Neural cell (in vitro differentiated cells): ENCODE measurements around the gene CDC25B.

ENCODE experiments used
- EP300 ChIP-seq: fragments of 450-650 bp; conservative IDR thresholded peaks from 2 replicates; pipeline ENCODE4 v1.6.1; 2014; ENCODE audit warnings: antibody characterized with exemption, mild to moderate bottlenecking, moderate library complexity; ENCODE audit not compliant: poor library complexity, severe bottlenecking
- EZH2 ChIP-seq: fragments of 200-600, 300-800 bp; shearing (Covaris generic), sonication (generic); IDR thresholded peaks from 2 replicates; pipeline ENCODE4 v1.6.1; 2014; ENCODE audit warnings: antibody characterized with exemption, low read length, borderline replicate concordance, mild to moderate bottlenecking; ENCODE audit not compliant: insufficient read depth, poor library complexity, severe bottlenecking
- POLR2AphosphoS5 ChIP-seq: IDR thresholded peaks from 2 replicates; pipeline ENCODE4 v1.6.1; 2012
- SMC3 ChIP-seq: fragments of 450-650 bp; conservative IDR thresholded peaks from 2 replicates; pipeline ENCODE4 v1.6.1; 2014; ENCODE audit warnings: antibody characterized with exemption, mild to moderate bottlenecking, moderate library complexity; ENCODE audit not compliant: poor library complexity
- TAF1 ChIP-seq: IDR thresholded peaks from 2 replicates; pipeline ENCODE4 v1.6.1; 2012; ENCODE audit warnings: low read depth
- TF ChIP-seq, protein P1 (sequence below): fragments of 450-650 bp; IDR thresholded peaks from 2 replicates; pipeline ENCODE4 v1.5.1; 2014; ENCODE audit warnings: antibody characterized with exemption, mild to moderate bottlenecking, moderate library complexity; ENCODE audit not compliant: poor library complexity, severe bottlenecking
- TF ChIP-seq, protein P2 (sequence below): IDR thresholded peaks from 2 replicates; pipeline ENCODE4 v1.6.1; 2012; ENCODE audit warnings: borderline replicate concordance

DNA sequence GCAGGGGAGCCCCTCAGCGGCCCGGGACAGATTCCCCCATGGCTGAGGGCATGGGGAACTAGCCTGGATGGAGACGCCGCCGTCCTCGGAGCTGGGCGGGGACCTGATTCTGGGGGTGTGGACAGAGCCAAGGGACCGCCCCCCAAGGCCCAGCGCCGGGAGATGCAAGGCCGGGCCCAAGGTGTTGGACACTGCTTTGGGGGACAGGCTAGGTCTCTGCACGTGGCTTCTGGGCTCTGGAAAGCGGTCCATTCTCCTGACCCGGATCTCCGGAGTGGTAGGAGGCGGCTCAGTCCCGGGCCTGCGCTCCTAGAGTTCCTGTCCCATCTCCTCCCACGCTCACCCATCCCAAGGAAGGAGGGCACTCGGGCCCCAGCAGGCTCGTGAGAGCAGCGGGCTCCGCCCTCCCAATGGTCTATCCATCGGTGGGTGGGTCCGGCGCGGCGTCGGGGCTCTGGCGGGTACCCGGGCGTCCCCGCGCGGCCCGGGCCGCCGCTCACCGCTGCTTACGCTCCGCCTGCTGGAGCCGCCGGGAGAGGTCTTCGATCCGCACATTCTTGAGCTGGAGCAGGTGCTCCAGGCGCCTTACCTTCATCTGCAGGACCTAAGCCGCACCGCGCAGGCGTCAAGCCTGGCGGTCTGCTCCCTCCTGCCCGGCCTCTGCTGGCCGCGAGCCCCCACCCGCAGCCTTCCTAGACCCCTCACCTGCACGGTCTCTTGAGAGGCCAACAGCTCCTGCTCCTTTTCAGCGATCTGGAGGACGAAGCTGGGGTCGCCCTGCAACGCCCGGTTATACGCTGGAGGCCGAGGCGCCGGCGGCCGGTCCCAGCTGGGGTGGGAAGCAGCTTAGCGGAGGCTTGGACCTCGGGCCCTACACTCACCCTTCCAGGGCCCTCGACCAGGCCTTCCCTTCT, 18.1 kb upstream of the CDC25B start:
- TF ChIP-seq, protein P1, sequence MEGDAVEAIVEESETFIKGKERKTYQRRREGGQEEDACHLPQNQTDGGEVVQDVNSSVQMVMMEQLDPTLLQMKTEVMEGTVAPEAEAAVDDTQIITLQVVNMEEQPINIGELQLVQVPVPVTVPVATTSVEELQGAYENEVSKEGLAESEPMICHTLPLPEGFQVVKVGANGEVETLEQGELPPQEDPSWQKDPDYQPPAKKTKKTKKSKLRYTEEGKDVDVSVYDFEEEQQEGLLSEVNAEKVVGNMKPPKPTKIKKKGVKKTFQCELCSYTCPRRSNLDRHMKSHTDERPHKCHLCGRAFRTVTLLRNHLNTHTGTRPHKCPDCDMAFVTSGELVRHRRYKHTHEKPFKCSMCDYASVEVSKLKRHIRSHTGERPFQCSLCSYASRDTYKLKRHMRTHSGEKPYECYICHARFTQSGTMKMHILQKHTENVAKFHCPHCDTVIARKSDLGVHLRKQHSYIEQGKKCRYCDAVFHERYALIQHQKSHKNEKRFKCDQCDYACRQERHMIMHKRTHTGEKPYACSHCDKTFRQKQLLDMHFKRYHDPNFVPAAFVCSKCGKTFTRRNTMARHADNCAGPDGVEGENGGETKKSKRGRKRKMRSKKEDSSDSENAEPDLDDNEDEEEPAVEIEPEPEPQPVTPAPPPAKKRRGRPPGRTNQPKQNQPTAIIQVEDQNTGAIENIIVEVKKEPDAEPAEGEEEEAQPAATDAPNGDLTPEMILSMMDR, result no peak
- TF ChIP-seq EZH2, result no peak
- TF ChIP-seq POLR2AphosphoS5, result no peak
- TF ChIP-seq TAF1, result no peak
- no peak for TF ChIP-seq EP300
- TF ChIP-seq, protein P2, sequence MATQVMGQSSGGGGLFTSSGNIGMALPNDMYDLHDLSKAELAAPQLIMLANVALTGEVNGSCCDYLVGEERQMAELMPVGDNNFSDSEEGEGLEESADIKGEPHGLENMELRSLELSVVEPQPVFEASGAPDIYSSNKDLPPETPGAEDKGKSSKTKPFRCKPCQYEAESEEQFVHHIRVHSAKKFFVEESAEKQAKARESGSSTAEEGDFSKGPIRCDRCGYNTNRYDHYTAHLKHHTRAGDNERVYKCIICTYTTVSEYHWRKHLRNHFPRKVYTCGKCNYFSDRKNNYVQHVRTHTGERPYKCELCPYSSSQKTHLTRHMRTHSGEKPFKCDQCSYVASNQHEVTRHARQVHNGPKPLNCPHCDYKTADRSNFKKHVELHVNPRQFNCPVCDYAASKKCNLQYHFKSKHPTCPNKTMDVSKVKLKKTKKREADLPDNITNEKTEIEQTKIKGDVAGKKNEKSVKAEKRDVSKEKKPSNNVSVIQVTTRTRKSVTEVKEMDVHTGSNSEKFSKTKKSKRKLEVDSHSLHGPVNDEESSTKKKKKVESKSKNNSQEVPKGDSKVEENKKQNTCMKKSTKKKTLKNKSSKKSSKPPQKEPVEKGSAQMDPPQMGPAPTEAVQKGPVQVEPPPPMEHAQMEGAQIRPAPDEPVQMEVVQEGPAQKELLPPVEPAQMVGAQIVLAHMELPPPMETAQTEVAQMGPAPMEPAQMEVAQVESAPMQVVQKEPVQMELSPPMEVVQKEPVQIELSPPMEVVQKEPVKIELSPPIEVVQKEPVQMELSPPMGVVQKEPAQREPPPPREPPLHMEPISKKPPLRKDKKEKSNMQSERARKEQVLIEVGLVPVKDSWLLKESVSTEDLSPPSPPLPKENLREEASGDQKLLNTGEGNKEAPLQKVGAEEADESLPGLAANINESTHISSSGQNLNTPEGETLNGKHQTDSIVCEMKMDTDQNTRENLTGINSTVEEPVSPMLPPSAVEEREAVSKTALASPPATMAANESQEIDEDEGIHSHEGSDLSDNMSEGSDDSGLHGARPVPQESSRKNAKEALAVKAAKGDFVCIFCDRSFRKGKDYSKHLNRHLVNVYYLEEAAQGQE, result no peak
- no peak for TF ChIP-seq SMC3
